ENCODE data around the gene CADPS.

Gene CADPS

GRCh38 chr3:62761311-62761710 is 113.9 kb downstream of the CADPS start (continued):
- TF ChIP-seq PPARA (CRISPR knock-in tag; IDR thresholded peaks at IDR 0.05; ENCODE audit: borderline replicate concordance) (no peak), ARNTL (CRISPR knock-in tag; IDR thresholded peaks at IDR 0.05; ENCODE audit: borderline replicate concordance, low read depth) (no peak), OSR1 (CRISPR knock-in tag; IDR thresholded peaks at IDR 0.05) (no peak), ESRRG (CRISPR knock-in tag; IDR thresholded peaks at IDR 0.05) (no peak), TOX (CRISPR knock-in tag; IDR thresholded peaks at IDR 0.05; ENCODE audit: borderline replicate concordance) (no peak)

DNA sequence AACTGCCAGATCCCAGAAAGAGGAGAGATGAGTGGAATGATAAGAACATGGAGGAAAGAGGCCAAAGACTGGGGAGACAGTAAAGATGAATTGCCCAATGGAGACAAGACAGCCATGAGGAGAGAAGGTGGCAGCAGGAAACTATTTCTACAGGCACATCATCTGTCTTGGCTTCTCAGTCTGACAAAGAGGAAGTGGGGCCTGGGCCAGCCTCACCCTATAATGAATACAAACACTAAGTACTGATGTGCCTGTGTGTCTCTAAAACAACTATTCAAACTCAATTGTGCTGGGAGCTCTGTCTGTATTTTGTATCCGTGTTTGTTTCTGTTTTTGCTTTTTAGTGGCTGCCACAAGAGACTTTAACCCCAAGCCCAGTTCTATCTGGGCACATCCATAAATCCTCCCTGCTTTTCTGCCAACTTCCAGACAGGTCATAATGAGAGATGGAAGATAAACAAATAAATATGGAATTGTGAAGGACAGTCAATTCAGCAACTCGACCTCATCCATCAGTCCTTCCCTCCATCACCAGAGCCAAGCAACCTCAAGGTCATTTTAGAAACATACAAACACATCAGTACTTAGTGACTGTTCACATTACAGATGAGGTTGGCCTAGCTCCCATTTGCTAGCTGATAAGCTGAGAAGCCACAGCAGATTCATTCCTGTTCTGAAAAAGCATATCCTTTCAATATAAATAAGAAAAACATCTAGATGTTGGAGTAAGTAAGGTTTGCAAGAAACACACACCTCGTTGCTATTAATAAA is 116.7 kb downstream of the CADPS start:
- ATAC-seq, result peak; percentile 20; the same call in 1 of the 3 replicates
- no peak for TF ChIP-seq CSDC2 (CRISPR knock-in tag; IDR thresholded peaks at IDR 0.05)
- no peak for TF ChIP-seq RARB (CRISPR knock-in tag; IDR thresholded peaks at IDR 0.05)
- 0 out of 2 replicates have a peak, but pooled peaks have one; percentile 20 for TF ChIP-seq ISL1 (CRISPR knock-in tag; IDR thresholded peaks at IDR 0.05)

DNA sequence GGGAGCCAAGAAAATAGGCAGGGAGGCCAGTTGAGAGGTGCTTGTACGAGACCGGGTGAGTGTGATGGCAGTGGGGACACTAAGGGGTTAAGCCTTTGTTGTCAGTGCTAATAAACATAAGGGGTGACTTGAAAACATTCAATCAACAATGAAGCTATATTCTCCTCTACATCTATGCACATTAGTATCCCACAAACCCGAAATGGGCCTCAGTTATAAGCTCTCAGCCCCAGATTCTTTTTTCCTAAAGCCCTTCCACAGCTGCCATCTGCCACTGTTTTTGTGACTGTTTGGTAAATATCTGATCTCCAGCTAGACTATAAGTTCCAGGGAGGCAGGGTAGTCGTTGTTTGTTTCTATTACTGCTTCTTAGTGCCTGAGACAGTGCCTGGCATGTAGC is 118.2 kb downstream of the CADPS start:
- ATAC-seq, result no peak
- TF ChIP-seq TSHZ2 (CRISPR knock-in tag; IDR thresholded peaks at IDR 0.05) (no peak), ISL1 (CRISPR knock-in tag; IDR thresholded peaks at IDR 0.05) (no peak), OSR1 (CRISPR knock-in tag; IDR thresholded peaks at IDR 0.05) (no peak), ARNTL (CRISPR knock-in tag; IDR thresholded peaks at IDR 0.05; ENCODE audit: borderline replicate concordance, low read depth) (no peak), SNAI2 (CRISPR knock-in tag; IDR thresholded peaks at IDR 0.05) (no peak), ZFP30 (CRISPR knock-in tag; IDR thresholded peaks at IDR 0.05) (no peak), ZFP3 (CRISPR knock-in tag; IDR thresholded peaks at IDR 0.05) (no peak), TCF4 (CRISPR knock-in tag; IDR thresholded peaks at IDR 0.05; ENCODE audit: borderline replicate concordance) (no peak), GLIS3 (CRISPR knock-in tag; IDR thresholded peaks at IDR 0.05) (no peak), BACH2 (CRISPR knock-in tag; IDR thresholded peaks at IDR 0.05; ENCODE audit: borderline replicate concordance) (no peak), POU6F1 (CRISPR knock-in tag; IDR thresholded peaks at IDR 0.05; ENCODE audit: borderline replicate concordance, low read depth) (no peak), ZNF70 (CRISPR knock-in tag; IDR thresholded peaks at IDR 0.05) (no peak), PPARA (CRISPR knock-in tag; IDR thresholded peaks at IDR 0.05; ENCODE audit: borderline replicate concordance) (no peak), ESRRG (CRISPR knock-in tag; IDR thresholded peaks at IDR 0.05) (no peak), RARB (CRISPR knock-in tag; IDR thresholded peaks at IDR 0.05) (no peak), ZNF8 (CRISPR knock-in tag; IDR thresholded peaks at IDR 0.05) (no peak), CSDC2 (CRISPR knock-in tag; IDR thresholded peaks at IDR 0.05) (no peak), ZC3H10 (CRISPR knock-in tag; IDR thresholded peaks at IDR 0.05) (no peak)
- TF ChIP-seq, protein P1, sequence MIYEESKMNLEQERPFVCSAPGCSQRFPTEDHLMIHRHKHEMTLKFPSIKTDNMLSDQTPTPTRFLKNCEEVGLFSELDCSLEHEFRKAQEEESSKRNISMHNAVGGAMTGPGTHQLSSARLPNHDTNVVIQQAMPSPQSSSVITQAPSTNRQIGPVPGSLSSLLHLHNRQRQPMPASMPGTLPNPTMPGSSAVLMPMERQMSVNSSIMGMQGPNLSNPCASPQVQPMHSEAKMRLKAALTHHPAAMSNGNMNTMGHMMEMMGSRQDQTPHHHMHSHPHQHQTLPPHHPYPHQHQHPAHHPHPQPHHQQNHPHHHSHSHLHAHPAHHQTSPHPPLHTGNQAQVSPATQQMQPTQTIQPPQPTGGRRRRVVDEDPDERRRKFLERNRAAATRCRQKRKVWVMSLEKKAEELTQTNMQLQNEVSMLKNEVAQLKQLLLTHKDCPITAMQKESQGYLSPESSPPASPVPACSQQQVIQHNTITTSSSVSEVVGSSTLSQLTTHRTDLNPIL (CRISPR knock-in tag; IDR thresholded peaks at IDR 0.05; ENCODE audit: low read depth), result no peak

GRCh38 chr3:62755285-62755684 is 119.9 kb downstream of the CADPS start:
- ATAC-seq, result no peak
- TF ChIP-seq SNAI2 (CRISPR knock-in tag; IDR thresholded peaks at IDR 0.05), result no peak

GRCh38 chr3:62749657-62750056 is 125.6 kb downstream of the CADPS start:
- no peak for TF ChIP-seq POU6F1 (CRISPR knock-in tag; IDR thresholded peaks at IDR 0.05; ENCODE audit: borderline replicate concordance, low read depth)
- no peak for TF ChIP-seq TCF4 (CRISPR knock-in tag; IDR thresholded peaks at IDR 0.05; ENCODE audit: borderline replicate concordance)
- no peak for TF ChIP-seq ZNF70 (CRISPR knock-in tag; IDR thresholded peaks at IDR 0.05)
- TF ChIP-seq PATZ1 (CRISPR knock-in tag; IDR thresholded peaks at IDR 0.05; ENCODE audit: borderline replicate concordance), result no peak
- no peak for TF ChIP-seq ZFP30 (CRISPR knock-in tag; IDR thresholded peaks at IDR 0.05)
- TF ChIP-seq, protein P1 (CRISPR knock-in tag; IDR thresholded peaks at IDR 0.05; ENCODE audit: low read depth), result no peak
- no peak for TF ChIP-seq ZFP3 (CRISPR knock-in tag; IDR thresholded peaks at IDR 0.05)
- no peak for TF ChIP-seq GLIS3 (CRISPR knock-in tag; IDR thresholded peaks at IDR 0.05)
- ATAC-seq, result no peak
